Right forelimb (tissue), 1 donor: ENCODE measurements around the gene SLC25A1.
"Not testable (repeated sequence)": the region's sequence is repeated elsewhere in the genome, so short reads cannot be mapped to it uniquely, and the experiment has no call there.

ENCODE experiments used
- DNase-seq: peaks from one replicate; pipeline ENCODE4 v3.0.0-alpha.2; 2018

The SLC25A1 gene

GRCh38 chr22:19204640-19205039, 26.1 kb upstream of the SLC25A1 start:
- no peak for DNase-seq

- DNase-seq: no peak
Observed at GRCh38 chr22:19203834-19204233, 25.3 kb upstream of the SLC25A1 start.

DNA sequence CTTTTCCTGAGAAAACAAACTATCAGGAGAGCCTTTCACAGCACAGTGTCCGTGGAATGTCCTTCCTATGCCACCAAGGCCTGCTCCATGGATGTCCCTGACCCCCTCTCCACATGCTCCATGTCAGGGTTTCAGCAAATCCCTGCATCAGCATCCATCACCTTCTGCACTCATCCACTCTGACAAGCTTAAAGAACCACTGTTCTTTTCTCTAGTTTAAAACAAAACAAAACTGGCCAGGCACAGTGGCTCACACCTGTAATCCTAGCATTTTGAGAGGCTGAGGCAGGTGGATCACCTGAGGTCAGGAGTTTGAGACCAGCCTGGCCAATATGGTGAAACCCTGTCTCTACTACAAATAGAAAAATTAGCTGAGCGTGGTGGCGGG, 24.3 kb upstream of the SLC25A1 start:
- DNase-seq: not testable (repeated sequence)

DNA sequence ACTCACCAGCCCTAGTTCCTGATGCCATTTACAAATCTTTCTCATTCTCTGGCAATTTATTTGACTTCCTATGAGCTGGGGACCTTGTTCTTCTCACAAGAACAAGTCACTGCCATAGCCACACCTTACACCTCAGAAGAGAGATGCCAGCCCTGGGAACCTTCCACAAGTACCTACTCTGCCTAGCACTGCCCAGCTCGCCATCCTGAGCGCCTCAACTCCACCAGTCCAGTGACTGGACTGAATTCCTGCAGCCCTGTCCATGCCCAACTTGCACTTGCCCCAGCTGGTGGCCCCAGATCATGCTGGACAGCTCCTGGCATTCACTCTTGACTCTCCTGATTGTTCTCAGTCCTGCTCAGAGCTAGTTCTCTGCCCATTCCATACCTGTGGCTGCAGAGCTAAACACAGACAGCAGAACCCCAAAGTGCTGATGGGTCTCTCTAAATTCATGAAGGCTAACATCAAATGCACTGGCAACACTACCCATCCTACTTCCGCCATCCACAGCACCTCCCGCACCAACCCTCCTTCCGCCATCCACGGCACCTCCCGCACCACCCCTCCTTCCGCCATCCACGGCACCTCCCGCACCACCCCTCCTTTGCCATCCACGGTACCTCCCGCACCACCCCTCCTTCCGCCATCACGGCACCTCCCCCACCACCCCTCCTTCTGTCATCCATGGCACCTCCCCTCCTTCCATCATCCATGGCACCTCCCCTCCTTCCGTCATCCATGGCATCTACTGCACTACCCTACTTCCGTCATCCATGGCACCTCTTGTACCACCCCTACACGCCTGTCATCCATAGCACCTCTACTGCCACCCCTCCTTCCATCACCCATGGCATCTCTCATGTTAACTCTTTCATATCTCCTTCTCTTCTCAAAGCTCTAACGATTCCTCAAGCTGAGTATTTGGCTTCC, 23.6 kb upstream of the SLC25A1 start:
- no peak for DNase-seq

DNA sequence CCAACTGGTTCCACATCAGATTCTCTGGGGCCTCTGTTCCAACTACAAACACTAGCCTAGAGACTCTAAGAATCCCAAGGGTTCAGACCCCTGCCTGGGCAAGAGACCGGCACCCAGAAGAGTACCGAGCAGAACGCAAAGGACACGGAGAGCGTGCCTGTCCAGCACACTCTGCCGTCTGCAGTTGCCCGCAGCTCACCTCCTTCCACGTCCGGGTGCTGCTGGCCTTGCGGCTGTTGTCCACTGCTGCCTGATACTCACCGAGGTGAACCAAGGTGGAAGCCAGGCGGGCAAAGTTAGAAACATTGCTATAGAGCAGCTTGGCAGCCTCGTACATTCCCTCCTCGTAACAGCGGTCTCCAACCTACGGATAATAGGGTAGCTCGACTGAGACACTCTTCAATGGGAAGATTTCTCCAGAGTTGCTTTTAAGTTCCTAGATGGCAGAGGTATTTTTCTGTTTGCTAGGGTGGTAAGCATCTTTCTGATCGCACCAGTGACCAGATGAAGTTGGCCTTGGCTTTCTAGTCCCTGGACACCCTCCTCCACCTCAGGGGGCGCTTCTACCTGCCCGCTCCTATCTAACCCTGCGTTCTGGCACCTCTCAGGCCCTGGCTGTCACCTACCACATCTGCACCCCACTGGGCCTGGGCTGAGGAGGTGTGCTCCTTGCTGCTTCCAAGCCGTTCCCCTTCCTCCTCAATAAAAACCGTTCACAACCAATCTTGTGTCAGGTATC, 22.8 kb upstream of the SLC25A1 start:
- no peak for DNase-seq

DNA sequence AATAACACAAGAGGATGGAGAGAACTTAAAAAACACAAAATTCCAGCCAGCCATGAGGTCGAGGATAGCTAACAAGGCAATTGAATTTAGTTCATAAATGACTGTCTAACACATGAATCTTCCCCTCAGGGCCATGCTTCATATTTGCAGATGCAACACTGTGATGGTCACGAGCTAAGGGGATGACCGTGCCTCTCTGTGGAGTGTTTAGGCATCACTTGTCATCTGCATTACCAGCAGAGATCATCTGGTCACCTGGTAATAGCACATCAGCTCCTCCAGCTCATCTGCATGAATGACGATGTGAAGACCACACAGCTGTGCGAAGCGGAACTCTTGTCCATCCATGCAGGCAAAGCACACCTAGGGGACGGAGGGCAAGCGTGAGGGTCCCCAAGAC, 20.9 kb upstream of the SLC25A1 start:
- DNase-seq: no peak

GRCh38 chr22:19197997-19198865, 19.7 kb upstream of the SLC25A1 start:
- no peak for DNase-seq

GRCh38 chr22:19196841-19197612, 18.5 kb upstream of the SLC25A1 start:
- DNase-seq: no peak

- DNase-seq: no peak
Observed at GRCh38 chr22:19195796-19196731, 17.5 kb upstream of the SLC25A1 start.

GRCh38 chr22:19194766-19195536, 16.4 kb upstream of the SLC25A1 start:
- no peak for DNase-seq

DNA sequence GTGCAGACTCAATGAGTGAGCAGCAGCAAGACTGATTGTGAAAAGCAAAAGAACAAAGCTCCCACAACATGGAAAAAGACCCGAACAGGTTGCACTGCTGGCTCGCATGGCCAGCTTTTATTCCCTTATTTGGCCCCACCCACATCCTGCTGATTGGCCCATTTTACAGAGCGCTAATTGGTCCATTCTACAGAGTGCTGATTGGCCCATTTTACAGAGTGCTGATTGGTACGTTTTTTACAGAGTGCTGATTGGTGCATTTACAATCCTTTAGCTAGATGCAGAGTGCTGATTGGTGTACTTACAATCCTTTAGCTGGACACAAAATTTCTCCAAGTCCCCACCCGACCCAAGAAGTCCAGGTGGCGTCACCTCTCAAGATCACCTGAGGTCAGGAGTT, 15.3 kb upstream of the SLC25A1 start:
- no peak for DNase-seq

DNA sequence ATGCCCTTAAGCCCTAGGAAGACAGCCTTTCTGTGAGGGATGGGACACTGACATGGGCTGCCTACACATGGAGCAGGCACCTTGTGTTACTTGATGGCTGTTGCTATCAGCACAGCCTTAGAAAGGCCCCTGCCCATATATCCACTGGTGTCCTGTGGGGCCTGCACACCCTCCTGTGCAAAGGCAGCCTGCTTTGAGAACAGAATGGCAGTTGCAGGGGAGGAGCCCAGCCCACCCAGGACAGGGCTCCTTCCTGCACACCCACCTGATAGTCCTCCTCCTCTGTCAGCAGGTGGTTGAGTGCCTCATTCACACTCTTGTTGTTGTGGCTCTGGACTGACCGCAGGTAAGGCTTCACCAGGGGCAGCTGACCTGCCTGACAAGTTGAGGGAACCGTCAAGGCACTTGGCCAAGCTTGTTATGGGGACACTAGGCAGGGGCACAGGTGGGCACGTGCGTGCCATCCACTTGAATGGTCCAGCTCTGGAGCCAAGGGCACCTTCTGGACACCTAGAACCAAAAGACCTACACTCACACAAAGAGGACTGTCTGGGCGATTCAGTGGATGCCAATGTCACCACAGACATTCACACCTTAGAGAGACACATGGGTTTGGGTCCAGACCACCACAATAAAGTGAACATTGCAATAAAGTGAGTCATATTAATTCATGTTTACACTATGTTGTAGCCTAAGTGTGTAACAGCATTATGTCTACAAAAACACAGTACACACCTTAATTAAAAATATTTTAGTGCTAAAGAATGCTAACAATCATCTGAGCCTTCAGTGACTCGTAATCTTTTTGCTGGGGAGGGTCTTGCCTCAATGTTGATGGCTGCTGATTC, 9.4 kb upstream of the SLC25A1 start:
- DNase-seq: no peak

DNA sequence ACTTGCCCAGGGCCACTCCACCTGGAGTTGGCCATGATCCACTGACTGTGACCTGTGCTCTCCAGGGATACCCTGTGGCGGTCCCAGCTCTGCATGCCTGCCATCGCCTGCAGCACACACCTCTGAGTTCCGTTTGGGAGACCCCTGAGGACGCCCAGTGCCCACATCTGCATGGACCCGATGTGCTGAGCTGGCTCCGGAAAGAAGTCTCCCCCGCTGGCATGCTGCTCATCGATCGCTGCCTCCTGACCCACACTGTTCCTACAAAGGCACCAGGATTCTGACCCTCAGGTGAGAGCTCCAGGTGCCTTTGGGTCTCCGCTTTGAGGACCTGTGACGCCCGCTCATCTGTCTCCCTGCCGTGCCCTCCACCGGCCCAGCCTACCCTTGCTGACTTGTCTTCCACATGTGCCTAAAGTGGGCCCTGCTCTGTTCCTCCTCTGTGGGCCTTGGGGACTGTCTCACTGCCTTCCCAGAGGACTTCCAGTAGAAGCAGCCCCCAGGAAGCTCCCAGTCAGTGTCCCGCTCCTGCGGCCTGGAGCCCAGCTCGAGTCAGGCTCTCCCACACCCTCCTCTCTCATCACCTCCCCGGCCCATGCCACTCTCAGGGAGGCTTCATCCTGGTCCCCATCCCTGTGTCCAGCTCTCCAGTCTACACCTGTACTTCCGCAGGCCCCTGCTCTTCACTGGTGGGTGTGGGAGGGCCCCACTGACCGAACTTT, 5.9 kb upstream of the SLC25A1 start:
- no peak for DNase-seq

GRCh38 chr22:19183216-19183615, 4.7 kb upstream of the SLC25A1 start:
- no peak for DNase-seq

DNA sequence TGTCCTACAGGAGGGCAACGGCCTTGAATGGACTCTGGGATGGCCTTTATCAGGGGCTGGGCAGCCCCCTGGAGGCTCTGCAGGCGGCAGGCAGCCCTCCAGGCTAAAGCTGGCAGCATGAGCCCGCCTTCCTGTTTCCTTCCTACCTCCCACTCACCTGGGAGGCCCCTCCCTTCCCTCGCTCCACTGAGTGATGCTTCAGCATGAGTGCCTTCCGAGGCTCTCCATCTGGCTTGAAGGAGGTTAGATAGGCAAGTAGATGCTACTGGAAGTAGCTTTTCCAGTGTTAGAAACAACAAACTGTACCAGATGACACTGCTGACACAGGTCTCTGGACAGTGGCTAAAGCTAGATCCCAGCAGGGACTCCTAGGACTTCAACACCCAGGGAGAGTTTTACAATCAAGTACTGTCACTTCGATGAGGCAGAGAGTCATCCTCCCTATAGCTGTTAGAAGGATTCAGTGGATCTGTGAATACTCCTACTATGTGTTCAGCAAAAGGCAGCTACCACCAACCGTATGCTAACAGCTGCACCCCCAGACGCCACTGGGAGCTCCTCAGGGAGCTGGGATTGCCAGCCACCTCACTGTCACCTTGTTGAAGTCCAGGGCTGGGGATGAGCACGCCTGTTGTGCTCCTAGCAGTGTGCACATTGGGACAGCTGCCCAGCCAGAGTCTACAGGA, 4.1 kb upstream of the SLC25A1 start:
- DNase-seq: no peak

- DNase-seq: no peak
Observed at GRCh38 chr22:19181786-19182471, 3.4 kb upstream of the SLC25A1 start.

DNA sequence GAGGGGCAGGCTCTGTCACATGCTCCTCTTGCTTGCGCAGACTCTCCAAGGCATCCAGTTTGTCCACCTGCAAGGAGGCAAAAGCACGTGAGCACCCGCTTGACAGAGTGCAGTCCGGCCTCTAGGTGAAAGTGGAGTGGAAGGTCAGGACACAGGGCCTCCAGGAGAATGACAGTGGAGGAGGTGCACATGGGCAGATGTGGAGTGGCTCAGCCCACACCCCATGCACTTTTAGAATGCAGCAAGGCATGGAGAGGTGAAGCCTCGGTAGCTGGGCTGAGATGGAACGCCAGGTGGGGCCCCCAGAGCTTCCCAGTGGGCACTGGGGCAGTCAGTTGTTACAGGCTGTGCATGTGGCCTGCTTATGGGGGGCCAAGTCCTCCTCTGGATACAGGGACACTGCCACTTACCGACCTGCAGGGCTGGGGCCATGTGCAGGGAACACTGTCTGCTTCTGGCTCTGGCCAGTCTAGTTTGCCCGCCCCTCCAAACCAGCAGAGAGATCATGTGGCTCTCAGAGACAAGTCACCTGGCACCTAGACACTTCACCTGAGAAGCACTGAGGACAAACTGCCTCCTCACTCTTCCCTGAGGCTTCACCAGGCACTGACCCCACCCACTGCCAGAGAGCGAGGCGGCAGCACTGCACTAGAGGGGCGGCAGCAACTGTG, 2.3 kb upstream of the SLC25A1 start:
- no peak for DNase-seq
